ENCODE measurements around the gene IFT81. TPM values are rescaled to one million over a fixed set of nuclear protein-coding genes. Genes with fewer than 3 reads are reported as not detected.

IFT81 gene
- total RNA-seq, 2 donors from 2014 or later = 7.5 to 12.0 TPM

DNA sequence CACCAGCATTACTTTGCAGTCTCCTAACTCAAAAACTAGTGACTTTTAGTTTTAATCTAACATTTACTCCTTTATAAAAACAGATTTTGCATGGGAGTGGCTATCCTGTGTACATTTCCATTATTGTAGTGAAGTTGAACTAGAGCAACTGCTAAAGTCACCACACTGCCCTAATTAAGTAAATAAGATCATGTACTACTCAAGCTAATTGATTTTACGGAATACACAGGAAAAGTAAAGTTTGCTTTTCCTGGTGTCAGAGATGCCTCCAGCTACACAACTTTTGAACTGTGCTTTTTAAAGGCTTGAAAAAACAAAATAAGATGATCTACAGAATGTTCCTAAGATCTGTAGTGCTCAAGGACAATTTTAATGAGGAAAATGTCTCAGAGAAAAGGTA, 106.5 kb downstream of the IFT81 start:
- Histone ChIP-seq H3K36me3 (no peaks in the 10 kb centered on the region), H3K4me3 (no peak overlapping the region), H3K4me1 (peaks cover 0 to 40% of the 10 kb centered on the region in 2 donors), H3K9me3 (no peaks in the 10 kb centered on the region), H3K27ac (peak overlapping the region in 1 of 2 donors; percentile 82), H3K27me3 (no peaks in the 10 kb centered on the region)
- no peak for DNase-seq (ENCODE audit: low spot score)
- TF ChIP-seq, protein P1, sequence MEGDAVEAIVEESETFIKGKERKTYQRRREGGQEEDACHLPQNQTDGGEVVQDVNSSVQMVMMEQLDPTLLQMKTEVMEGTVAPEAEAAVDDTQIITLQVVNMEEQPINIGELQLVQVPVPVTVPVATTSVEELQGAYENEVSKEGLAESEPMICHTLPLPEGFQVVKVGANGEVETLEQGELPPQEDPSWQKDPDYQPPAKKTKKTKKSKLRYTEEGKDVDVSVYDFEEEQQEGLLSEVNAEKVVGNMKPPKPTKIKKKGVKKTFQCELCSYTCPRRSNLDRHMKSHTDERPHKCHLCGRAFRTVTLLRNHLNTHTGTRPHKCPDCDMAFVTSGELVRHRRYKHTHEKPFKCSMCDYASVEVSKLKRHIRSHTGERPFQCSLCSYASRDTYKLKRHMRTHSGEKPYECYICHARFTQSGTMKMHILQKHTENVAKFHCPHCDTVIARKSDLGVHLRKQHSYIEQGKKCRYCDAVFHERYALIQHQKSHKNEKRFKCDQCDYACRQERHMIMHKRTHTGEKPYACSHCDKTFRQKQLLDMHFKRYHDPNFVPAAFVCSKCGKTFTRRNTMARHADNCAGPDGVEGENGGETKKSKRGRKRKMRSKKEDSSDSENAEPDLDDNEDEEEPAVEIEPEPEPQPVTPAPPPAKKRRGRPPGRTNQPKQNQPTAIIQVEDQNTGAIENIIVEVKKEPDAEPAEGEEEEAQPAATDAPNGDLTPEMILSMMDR (IDR thresholded peaks at IDR 0.05) = no peak

DNA sequence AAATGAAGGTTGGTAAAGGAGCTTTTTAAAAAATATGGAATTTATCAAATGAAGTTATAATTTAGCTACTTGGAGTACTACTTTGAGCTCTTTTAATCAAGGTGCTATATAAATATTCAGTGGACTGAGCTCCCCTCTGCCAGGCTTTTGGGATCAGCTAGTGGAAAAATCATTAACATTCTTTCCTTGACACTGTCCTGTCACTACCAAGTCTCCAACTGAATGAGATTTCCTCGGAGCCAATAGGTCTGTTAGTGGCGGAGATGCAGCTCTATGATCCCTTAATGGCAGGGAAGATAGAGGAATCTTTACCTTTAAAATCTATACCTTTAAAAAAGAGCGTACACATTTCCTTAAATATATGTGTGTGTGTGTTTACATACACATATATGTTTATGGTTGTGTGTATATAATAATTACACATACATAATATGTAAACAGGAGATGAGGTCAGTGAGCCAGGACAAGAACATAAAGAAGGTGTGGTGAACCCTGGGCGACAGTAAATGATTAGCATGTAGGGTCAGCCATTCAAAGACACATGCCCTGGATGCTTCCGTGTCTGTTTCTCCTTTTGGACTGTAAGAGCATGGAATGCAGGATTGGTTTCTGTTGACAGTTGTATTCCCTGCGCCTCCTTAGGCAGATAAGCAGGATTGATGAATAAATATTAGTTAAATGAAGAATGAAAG, 109.2 kb downstream of the IFT81 start:
- Histone ChIP-seq H3K4me1 (peaks cover 0 to 39% of the 10 kb centered on the region in 2 donors), H3K27ac (peak overlapping the region; percentile 49 to 82)

DNA sequence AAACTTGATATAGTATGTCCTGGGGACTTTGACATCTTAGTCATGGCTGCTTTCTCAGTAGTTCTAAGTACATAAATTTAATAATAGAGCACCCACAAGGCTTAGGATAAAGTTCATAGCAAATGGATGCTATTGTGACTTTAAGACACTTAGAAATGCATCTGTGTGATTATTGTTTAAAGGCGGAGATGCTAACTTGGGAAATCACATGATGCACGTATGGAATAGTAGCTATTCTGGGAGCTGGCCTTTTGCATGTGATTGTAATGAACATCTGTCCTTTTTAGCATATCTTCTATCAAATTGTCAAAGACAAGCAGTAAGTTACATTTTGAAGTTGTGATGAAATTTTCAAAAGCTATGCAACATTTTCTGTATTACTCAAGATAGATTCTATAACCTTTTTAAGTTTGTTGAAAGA, 110.2 kb downstream of the IFT81 start:
- Histone ChIP-seq H3K4me1 (peaks cover 0 to 32% of the 10 kb centered on the region in 2 donors), H3K27ac (peak overlapping the region; percentile 49 to 82), H3K4me3 (no peak overlapping the region), H3K9me3 (no peaks in the 10 kb centered on the region), H3K36me3 (no peaks in the 10 kb centered on the region), H3K27me3 (no peaks in the 10 kb centered on the region)
- no peak for DNase-seq (ENCODE audit: low spot score)
- TF ChIP-seq, protein P1 (IDR thresholded peaks at IDR 0.05) = no peak

More for the DNA sequence above, 109.2 kb downstream of the IFT81 start:
- no peak for DNase-seq (ENCODE audit: low spot score)
- no peak overlapping the region for H3K4me3 ChIP-seq
- TF ChIP-seq, protein P1 (IDR thresholded peaks at IDR 0.05) = no peak
- H3K27me3 ChIP-seq = no peaks in the 10 kb centered on the region
- H3K9me3 ChIP-seq = no peaks in the 10 kb centered on the region
- H3K36me3 ChIP-seq = no peaks in the 10 kb centered on the region

DNA sequence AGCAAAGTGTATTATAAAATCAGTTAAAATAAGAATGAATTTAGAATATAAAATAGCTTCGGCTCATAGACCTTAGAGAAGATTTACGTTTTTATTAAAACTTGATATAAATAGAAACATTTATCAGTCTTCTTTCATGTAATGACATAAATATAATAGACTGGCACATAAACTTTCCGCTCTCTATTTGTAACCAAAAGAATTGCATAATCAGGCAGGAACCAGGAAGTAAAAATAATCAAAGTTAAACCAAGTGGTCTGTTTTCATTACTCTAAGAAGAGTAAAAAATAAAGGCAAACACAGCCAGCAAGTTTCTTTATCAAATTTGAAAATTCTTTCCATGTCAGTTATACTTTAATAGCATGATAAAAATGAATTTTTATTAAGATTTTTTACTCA, 110.6 kb downstream of the IFT81 start:
- H3K27me3 ChIP-seq = no peaks in the 10 kb centered on the region
- H3K4me1 ChIP-seq = peaks cover 0 to 28% of the 10 kb centered on the region in 2 donors
- no peaks in the 10 kb centered on the region for H3K36me3 ChIP-seq
- no peak for DNase-seq (ENCODE audit: low spot score)
- TF ChIP-seq, protein P1 (IDR thresholded peaks at IDR 0.05) = no peak
- H3K4me3 ChIP-seq = no peak overlapping the region
- H3K9me3 ChIP-seq = no peaks in the 10 kb centered on the region
- H3K27ac ChIP-seq = peak overlapping the region; percentile 49 to 82

DNA sequence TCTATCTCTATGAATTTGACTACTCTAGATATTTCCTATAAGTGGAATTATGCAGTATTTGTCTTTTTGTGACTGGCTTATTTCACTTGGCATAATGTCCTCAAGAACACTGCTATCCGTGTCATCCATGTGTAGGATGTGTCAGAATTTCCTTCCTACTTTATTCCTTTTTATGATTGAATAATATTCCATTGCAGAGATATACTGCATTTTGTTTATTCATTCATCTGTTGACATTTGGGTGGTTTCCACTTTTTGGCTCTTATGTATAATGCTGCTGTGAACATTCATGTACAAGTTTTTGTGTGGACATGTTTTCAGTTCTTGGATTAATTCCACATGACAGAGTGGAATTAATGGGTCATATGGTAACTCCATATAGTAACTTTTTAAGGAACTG, 111.2 kb downstream of the IFT81 start:
- DNase-seq (ENCODE audit: low spot score) = no peak
- H3K9me3 ChIP-seq = no peaks in the 10 kb centered on the region
- TF ChIP-seq, protein P1 (IDR thresholded peaks at IDR 0.05) = no peak
- no peaks in the 10 kb centered on the region for H3K36me3 ChIP-seq
- H3K4me1 ChIP-seq = peaks cover 0 to 27% of the 10 kb centered on the region in 2 donors
- H3K4me3 ChIP-seq = no peak overlapping the region
- H3K27ac ChIP-seq = peak overlapping the region; percentile 49 to 82
- no peaks in the 10 kb centered on the region for H3K27me3 ChIP-seq

Data from right atrium auricular region (tissue), 2 donors.